Kidney tubule cell (primary cell): ENCODE results near the gene IRGM.

Experiments used
- DNase-seq: peaks from one replicate; pipeline ENCODE4 v3.0.0-alpha.2; 2018; ENCODE audit warnings: low spot score

IRGM gene

GRCh38 chr5:150895431-150896428 is 49.4 kb downstream of the IRGM start:
- no peak for DNase-seq
